Trophoblast cell (in vitro differentiated cells and primary cell): ENCODE measurements around the gene SYNGR4.

ENCODE experiments used
- DNase-seq, 2 donors: peaks; one replicate each; pipeline ENCODE4 v3.0.0-alpha.2; 2016
- H2AFZ ChIP-seq: 2 replicates; pipeline ENCODE4 v1.6.1; 2013; ENCODE audit warnings: low read length, moderate library complexity, mild to moderate bottlenecking; ENCODE audit not compliant: insufficient read depth, poor library complexity
- H2AK5ac ChIP-seq: 2 replicates; pipeline ENCODE4 v1.6.1; 2013; ENCODE audit warnings: mild to moderate bottlenecking, low read length
- H2BK120ac ChIP-seq: 2 replicates; pipeline ENCODE4 v1.6.1; 2013; ENCODE audit warnings: low read length, mild to moderate bottlenecking, moderate library complexity; ENCODE audit not compliant: insufficient read depth, poor library complexity
- H2BK12ac ChIP-seq: 2 replicates; pipeline ENCODE4 v1.6.1; 2013; ENCODE audit warnings: mild to moderate bottlenecking, low read length, moderate library complexity
- H2BK5ac ChIP-seq: 2 replicates; pipeline ENCODE4 v1.6.1; 2013; ENCODE audit warnings: low read length, low read depth, moderate library complexity, mild to moderate bottlenecking; ENCODE audit not compliant: poor library complexity
- H3K14ac ChIP-seq: 2 replicates; pipeline ENCODE4 v1.6.1; 2013; ENCODE audit warnings: mild to moderate bottlenecking, low read length
- H3K18ac ChIP-seq: 2 replicates; pipeline ENCODE4 v1.6.1; 2013; ENCODE audit warnings: mild to moderate bottlenecking, low read length
- H3K23ac ChIP-seq: 2 replicates; pipeline ENCODE4 v1.6.1; 2013; ENCODE audit warnings: low read length
- H3K27ac ChIP-seq: 2 replicates; pipeline ENCODE4 v1.5.1; 2013; ENCODE audit warnings: low read depth, mild to moderate bottlenecking, inconsistent platforms, low read length, moderate library complexity
- H3K27me3 ChIP-seq: 2 replicates; pipeline ENCODE4 v1.6.1; 2013; ENCODE audit warnings: inconsistent platforms, mild to moderate bottlenecking, low read length, moderate library complexity; ENCODE audit not compliant: insufficient read depth
- H3K36me3 ChIP-seq, 2 experiments: 1 replicate in 1 of 2; 2 replicates in 1 of 2; pipeline ENCODE4 v1.6.1; 2013; ENCODE audit warnings: low read length in 2 of 2, mild to moderate bottlenecking in 2 of 2, moderate library complexity in 1 of 2; ENCODE audit not compliant: insufficient read depth in 2 of 2, control insufficient read depth in 1 of 2
- H3K4ac ChIP-seq: 2 replicates; pipeline ENCODE4 v1.6.1; 2013; ENCODE audit warnings: low read depth, mild to moderate bottlenecking, low read length, moderate library complexity
- H3K4me1 ChIP-seq, 2 experiments: 1 replicate in 1 of 2; 2 replicates in 1 of 2; pipeline ENCODE4 v1.6.1; 2013; ENCODE audit warnings: low read length in 2 of 2, mild to moderate bottlenecking in 2 of 2, moderate library complexity in 1 of 2; ENCODE audit not compliant: insufficient read depth in 2 of 2, control insufficient read depth in 1 of 2
- H3K4me2 ChIP-seq: 2 replicates; pipeline ENCODE4 v1.6.1; 2013; ENCODE audit warnings: inconsistent platforms, mild to moderate bottlenecking, low read length, moderate library complexity
- H3K4me3 ChIP-seq: 2 replicates; pipeline ENCODE4 v1.5.1; 2013; ENCODE audit warnings: mild to moderate bottlenecking, low read depth, low read length, inconsistent platforms
- H3K79me1 ChIP-seq: one replicate; pipeline ENCODE4 v1.6.1; 2013; ENCODE audit warnings: low read length
- H3K79me2 ChIP-seq: 2 replicates; pipeline ENCODE4 v1.6.1; 2013; ENCODE audit warnings: low read length, mild to moderate bottlenecking; ENCODE audit not compliant: control insufficient read depth, insufficient read depth, poor library complexity
- H3K9ac ChIP-seq: 2 replicates; pipeline ENCODE4 v1.6.1; 2013; ENCODE audit warnings: mild to moderate bottlenecking, low read length
- H3K9me3 ChIP-seq: 2 replicates; pipeline ENCODE4 v1.6.1; 2013; ENCODE audit warnings: low read depth, mild to moderate bottlenecking, control low read depth, inconsistent platforms, low read length; ENCODE audit not compliant: insufficient read depth
- H4K12ac ChIP-seq: 2 replicates; pipeline ENCODE4 v1.6.1; 2013; ENCODE audit warnings: low read depth, mild to moderate bottlenecking, low read length, moderate library complexity
- H4K8ac ChIP-seq: 2 replicates; pipeline ENCODE4 v1.6.1; 2013; ENCODE audit warnings: low read depth, mild to moderate bottlenecking, low read length, moderate library complexity
- H4K91ac ChIP-seq: one replicate; pipeline ENCODE4 v1.6.1; 2013; ENCODE audit warnings: low read depth, mild to moderate bottlenecking, low read length, moderate library complexity
- WGBS: extraction: QIAGEN DNeasy Blood & Tissue Kit; methylation state at CpG from one replicate; pipeline ENCODE4 v1.1.7; 2013; ENCODE audit warnings: missing lambda C conversion rate; ENCODE audit not compliant: insufficient read length, insufficient coverage; ENCODE audit errors: extremely low coverage; 5-methylcytosine and 5-hydroxymethylcytosine counted together

Gene SYNGR4

DNA sequence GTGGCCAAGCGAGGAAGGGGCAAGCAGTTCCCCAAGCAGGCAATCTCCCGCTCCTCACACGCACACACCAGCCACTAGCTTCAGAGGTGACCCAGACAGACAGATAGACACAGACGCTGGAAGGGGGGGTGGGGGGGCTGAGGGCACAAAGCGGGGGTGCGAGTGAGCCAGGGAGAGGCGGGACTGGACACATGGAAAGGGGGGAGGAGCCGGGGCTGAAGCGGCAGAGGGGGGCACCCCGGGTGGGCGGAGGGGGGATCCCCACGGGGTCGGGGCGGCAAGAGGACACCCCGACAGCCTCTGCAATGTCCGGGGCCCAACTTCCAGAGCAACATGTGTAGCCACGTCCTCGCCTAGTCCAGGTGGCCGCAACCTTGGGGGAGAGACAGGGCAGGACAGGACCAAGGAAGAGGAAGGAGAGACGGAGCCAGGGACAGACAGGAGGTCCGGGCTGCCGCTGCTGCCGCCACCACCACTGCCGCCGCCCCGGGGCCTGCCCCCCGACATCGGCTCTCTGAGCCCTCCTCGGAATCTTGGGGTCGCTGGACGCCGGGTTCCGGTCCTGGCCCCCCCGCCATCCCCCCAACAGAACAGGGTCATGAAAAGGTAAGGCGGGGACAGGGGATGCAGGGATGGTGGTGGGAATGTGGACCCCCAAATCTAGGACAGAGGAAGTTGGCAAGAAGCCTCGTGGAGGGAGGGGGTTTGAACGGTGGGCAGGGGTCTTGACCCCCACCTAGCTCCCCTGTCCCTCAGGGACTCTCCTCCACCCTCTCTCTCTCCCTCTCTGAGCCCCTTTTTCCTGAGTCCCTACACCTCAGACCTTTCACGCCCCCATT lies 30.4 kb downstream of the SYNGR4 start:
- no CpG with 5 or more reads among the region's 38 CpGs for WGBS
- Histone ChIP-seq H3K27me3 (peaks cover 18% of the 10 kb centered on the region), H3K4me2 (peak overlapping the region; percentile 84), H3K79me1 (peaks cover 34% of the 10 kb centered on the region), H4K12ac (no peak overlapping the region), H3K4me1 (peaks cover 18 to 32% of the 10 kb centered on the region in 2 experiments), H3K4me3 (peak overlapping the region; percentile 51), H2AFZ (no peak overlapping the region), H2BK120ac (no peak overlapping the region), H3K18ac (peak overlapping the region; percentile 19), H3K4ac (no peak overlapping the region), H3K27ac (no peak overlapping the region), H4K91ac (peak overlapping the region; percentile 45), H3K9me3 (peaks cover 2% of the 10 kb centered on the region), H3K79me2 (peaks cover 20% of the 10 kb centered on the region), H2BK5ac (no peak overlapping the region), H3K23ac (peak overlapping the region; percentile 55), H3K36me3 (peaks cover under 1% of the 10 kb centered on the region in 2 experiments), H3K9ac (no peak overlapping the region), H4K8ac (peak overlapping the region; percentile 30), H3K14ac (peak overlapping the region; percentile 50), H2BK12ac (peak overlapping the region; percentile 19), H2AK5ac (peak overlapping the region; percentile 28)
- DNase-seq: no peak

DNA sequence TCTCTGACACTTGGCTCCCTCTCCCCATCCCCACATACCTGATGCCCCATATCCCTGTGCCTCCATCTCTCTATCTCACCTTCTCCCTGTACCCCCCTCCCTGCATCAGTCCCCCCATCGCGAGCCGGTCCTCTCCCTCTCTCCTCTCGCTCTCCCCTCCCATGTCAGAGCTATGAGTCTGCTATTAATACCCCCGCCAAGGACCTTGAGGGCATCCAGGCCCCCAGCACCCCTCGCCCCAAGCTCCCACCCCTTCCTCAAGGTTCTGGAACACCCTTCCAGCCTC lies 30.9 kb downstream of the SYNGR4 start:
- no peak overlapping the region for H3K23ac ChIP-seq
- peaks cover 2% of the 10 kb centered on the region for H3K9me3 ChIP-seq
- H4K12ac ChIP-seq: no peak overlapping the region
- H3K79me2 ChIP-seq: peaks cover 18% of the 10 kb centered on the region
- H3K27me3 ChIP-seq: peaks cover 18% of the 10 kb centered on the region
- H4K8ac ChIP-seq: no peak overlapping the region
- no peak overlapping the region for H3K9ac ChIP-seq
- H3K4me2 ChIP-seq: peak overlapping the region; percentile 50
- no peak for DNase-seq
- no peak overlapping the region for H3K27ac ChIP-seq
- H3K4ac ChIP-seq: no peak overlapping the region
- H2BK5ac ChIP-seq: no peak overlapping the region
- no peak overlapping the region for H3K4me3 ChIP-seq
- no peak overlapping the region for H3K18ac ChIP-seq
- H4K91ac ChIP-seq: no peak overlapping the region
- no peak overlapping the region for H2BK12ac ChIP-seq
- H3K4me1 ChIP-seq: peaks cover 18 to 35% of the 10 kb centered on the region in 2 experiments
- no peak overlapping the region for H3K14ac ChIP-seq
- no peak overlapping the region for H2AFZ ChIP-seq
- no peak overlapping the region for H2AK5ac ChIP-seq
- H3K36me3 ChIP-seq: no peaks in the 10 kb centered on the region
- no peak overlapping the region for H2BK120ac ChIP-seq
- no CpG with 5 or more reads among the region's 6 CpGs for WGBS
- peaks cover 36% of the 10 kb centered on the region for H3K79me1 ChIP-seq

DNA sequence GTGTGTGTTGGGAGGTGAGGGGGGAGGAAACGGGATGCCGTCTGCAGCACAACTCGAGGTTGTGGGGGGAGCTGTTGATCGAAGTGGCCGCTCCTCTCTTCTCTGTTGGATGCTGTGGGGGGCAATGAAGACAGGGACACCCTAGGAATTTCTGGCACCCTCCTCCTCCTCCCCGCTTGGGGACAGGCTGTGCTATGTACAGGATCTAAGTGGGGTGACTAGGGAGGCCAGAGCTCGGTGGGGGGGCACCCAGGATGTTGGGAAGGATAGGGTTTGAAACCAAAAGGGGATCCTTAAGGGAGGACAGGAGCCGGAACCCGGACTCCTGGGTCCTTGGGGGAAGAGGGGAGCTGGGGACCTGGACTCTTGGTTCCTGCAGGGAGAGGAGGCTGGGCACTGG lies 31.3 kb downstream of the SYNGR4 start:
- peaks cover 18 to 38% of the 10 kb centered on the region in 2 experiments for H3K4me1 ChIP-seq
- no peaks in the 10 kb centered on the region for H3K36me3 ChIP-seq
- peaks cover 18% of the 10 kb centered on the region for H3K27me3 ChIP-seq
- H3K79me2 ChIP-seq: peaks cover 14% of the 10 kb centered on the region
- H2BK12ac ChIP-seq: no peak overlapping the region
- H2BK5ac ChIP-seq: no peak overlapping the region
- H4K8ac ChIP-seq: no peak overlapping the region
- WGBS: no CpG with 5 or more reads among the region's 9 CpGs
- DNase-seq: no peak
- no peak overlapping the region for H3K27ac ChIP-seq
- no peak overlapping the region for H3K18ac ChIP-seq
- no peak overlapping the region for H2AK5ac ChIP-seq
- H3K4ac ChIP-seq: no peak overlapping the region
- H2BK120ac ChIP-seq: no peak overlapping the region
- H3K4me2 ChIP-seq: no peak overlapping the region
- no peak overlapping the region for H3K4me3 ChIP-seq
- H3K9me3 ChIP-seq: peaks cover 2% of the 10 kb centered on the region
- H3K14ac ChIP-seq: no peak overlapping the region
- H4K12ac ChIP-seq: no peak overlapping the region
- no peak overlapping the region for H2AFZ ChIP-seq
- no peak overlapping the region for H4K91ac ChIP-seq
- no peak overlapping the region for H3K23ac ChIP-seq
- H3K9ac ChIP-seq: no peak overlapping the region
- H3K79me1 ChIP-seq: peaks cover 33% of the 10 kb centered on the region

DNA sequence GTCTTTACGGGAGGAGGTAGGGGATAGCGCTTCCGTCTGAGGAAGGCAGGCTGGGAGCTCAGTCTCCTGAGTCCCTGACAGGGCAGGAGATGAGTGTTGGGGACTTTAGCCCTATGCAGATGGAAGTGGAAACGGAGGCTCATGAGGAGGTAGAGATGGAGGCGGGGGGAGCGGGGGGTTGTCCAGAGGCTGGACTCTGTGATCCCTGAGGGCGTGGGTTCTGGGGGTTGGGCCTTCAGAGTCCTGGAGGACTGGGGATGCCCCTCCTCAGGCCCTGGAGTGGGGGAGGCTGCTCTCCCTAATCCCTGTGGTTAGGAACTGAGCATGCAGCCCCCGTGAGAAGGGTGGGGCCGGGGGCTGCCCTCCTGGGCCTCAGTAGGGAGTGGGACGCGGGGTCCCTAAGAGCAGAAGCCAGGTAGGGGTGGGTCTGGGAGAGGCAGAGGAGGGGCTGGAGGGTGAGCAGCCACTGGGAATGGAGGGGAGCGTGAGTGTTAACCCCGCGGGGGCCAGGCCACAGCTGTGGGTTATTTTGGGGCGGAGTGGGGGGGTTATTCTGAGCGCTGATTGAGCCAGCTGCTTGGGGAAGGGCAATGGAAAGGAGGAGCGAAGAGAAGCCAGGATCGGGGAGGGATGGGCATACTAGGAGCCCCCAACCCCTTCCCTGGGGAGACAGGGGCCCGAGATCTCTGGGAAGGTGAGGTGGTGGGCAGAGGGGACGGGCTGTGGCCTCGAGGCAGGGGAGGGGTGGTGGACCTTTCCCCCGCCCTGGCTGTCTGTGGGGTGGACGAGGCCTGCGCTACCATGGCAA lies 32.1 kb downstream of the SYNGR4 start:
- Histone ChIP-seq H4K91ac (no peak overlapping the region), H3K18ac (no peak overlapping the region), H2AK5ac (peak overlapping the region; percentile 11), H3K36me3 (no peaks in the 10 kb centered on the region), H3K9ac (no peak overlapping the region), H4K8ac (no peak overlapping the region), H3K27ac (no peak overlapping the region), H3K79me1 (peaks cover 26% of the 10 kb centered on the region), H3K4ac (no peak overlapping the region), H3K4me3 (peak overlapping the region; percentile 39), H4K12ac (no peak overlapping the region), H3K27me3 (peaks cover 18% of the 10 kb centered on the region), H3K4me2 (no peak overlapping the region), H3K4me1 (peaks cover 18 to 38% of the 10 kb centered on the region in 2 experiments), H3K79me2 (peaks cover 6% of the 10 kb centered on the region), H2BK12ac (no peak overlapping the region), H3K14ac (no peak overlapping the region), H2AFZ (no peak overlapping the region), H2BK5ac (no peak overlapping the region), H2BK120ac (no peak overlapping the region), H3K23ac (no peak overlapping the region), H3K9me3 (peaks cover 2% of the 10 kb centered on the region)
- DNase-seq: no peak
- WGBS: no CpG with 5 or more reads among the region's 24 CpGs
